PFSK-1 (cell line): ENCODE results near the gene PRDM15.

Experiments used
- POLR2AphosphoS5 ChIP-seq: IDR thresholded peaks from 2 replicates; pipeline ENCODE4 v1.6.1; 2012; ENCODE audit warnings: low read depth, mild to moderate bottlenecking, control low read depth, low read length, moderate library complexity
- TAF1 ChIP-seq: IDR thresholded peaks from 2 replicates; pipeline ENCODE4 v1.6.1; 2012; ENCODE audit warnings: low read length, control low read depth, borderline replicate concordance; ENCODE audit not compliant: insufficient read depth
- TF ChIP-seq, protein P1 (sequence below), 2 experiments: IDR thresholded peaks; 2 replicates each; pipeline versions ENCODE4 v1.6.1 to v1.8.0; 2011 to 2012; ENCODE audit warnings: low read depth in 2 of 2, low read length in 2 of 2, control low read depth in 1 of 2, inconsistent platforms in 1 of 2, mild to moderate bottlenecking in 1 of 2, moderate library complexity in 1 of 2; ENCODE audit not compliant: insufficient read depth in 1 of 2

DNA sequence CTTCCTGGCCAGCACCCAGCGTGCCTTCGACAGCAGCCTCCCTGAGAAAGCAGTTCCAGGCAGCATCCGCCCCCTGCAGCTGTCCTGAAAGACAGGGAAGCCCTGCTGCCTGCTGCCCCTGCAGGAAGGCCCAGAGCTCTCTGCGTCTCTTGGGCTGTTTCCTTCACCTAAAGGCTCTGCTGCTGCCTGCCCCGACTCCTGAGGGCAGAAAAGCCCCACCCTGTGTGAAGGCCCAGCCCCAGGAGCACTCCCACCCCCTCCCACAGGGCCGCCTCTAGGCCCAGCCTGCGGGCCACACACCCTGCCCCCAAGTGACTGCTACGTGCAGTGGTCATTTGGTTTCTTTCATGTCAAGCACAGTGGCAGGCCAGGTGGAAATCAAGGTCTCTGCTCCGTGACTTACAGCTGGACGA lies 124.7 kb downstream of the PRDM15 start:
- TF ChIP-seq TAF1 (no peak), POLR2AphosphoS5 (no peak)
- TF ChIP-seq, protein P1, sequence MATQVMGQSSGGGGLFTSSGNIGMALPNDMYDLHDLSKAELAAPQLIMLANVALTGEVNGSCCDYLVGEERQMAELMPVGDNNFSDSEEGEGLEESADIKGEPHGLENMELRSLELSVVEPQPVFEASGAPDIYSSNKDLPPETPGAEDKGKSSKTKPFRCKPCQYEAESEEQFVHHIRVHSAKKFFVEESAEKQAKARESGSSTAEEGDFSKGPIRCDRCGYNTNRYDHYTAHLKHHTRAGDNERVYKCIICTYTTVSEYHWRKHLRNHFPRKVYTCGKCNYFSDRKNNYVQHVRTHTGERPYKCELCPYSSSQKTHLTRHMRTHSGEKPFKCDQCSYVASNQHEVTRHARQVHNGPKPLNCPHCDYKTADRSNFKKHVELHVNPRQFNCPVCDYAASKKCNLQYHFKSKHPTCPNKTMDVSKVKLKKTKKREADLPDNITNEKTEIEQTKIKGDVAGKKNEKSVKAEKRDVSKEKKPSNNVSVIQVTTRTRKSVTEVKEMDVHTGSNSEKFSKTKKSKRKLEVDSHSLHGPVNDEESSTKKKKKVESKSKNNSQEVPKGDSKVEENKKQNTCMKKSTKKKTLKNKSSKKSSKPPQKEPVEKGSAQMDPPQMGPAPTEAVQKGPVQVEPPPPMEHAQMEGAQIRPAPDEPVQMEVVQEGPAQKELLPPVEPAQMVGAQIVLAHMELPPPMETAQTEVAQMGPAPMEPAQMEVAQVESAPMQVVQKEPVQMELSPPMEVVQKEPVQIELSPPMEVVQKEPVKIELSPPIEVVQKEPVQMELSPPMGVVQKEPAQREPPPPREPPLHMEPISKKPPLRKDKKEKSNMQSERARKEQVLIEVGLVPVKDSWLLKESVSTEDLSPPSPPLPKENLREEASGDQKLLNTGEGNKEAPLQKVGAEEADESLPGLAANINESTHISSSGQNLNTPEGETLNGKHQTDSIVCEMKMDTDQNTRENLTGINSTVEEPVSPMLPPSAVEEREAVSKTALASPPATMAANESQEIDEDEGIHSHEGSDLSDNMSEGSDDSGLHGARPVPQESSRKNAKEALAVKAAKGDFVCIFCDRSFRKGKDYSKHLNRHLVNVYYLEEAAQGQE (IDR thresholded peaks at IDR 0.05; ENCODE audit: insufficient read depth in 1 of 2, low read depth in 2 of 2, low read length in 2 of 2), result no peak
